Astrocyte (in vitro differentiated cells and primary cell): ENCODE measurements around the gene ZNF641.

ENCODE experiments used
- CTCF ChIP-seq: IDR thresholded peaks from 2 replicates; pipeline ENCODE4 v1.5.1; 2011; ENCODE audit warnings: low read depth, mild to moderate bottlenecking, inconsistent platforms, low read length, moderate library complexity; ENCODE audit not compliant: insufficient read depth
- EZH2 ChIP-seq: IDR thresholded peaks from 2 replicates; pipeline ENCODE4 v1.6.1; 2012; ENCODE audit warnings: mild to moderate bottlenecking, low read length, inconsistent platforms; ENCODE audit not compliant: insufficient read depth

- TF ChIP-seq CTCF (no peak), EZH2 (no peak)
These were observed 58.7 kb downstream of the ZNF641 start for GRCh38 chr12:48292040-48292439.
